ENCODE data around the gene GRB10.
A peak's percentile ranks its signal among the peaks of the same experiment; 100 is the strongest.
"Not testable (repeated sequence)": the region's sequence is repeated elsewhere in the genome, so short reads cannot be mapped to it uniquely, and the experiment has no call there.

Gene GRB10

GRCh38 chr7:50596484-50596883 is 186.2 kb downstream of the GRB10 start:
- DNase-seq: no peak

GRCh38 chr7:50595491-50596102 is 187.1 kb downstream of the GRB10 start:
- peak; percentile 61 for DNase-seq

- DNase-seq: no peak
These were observed 187.8 kb downstream of the GRB10 start for GRCh38 chr7:50594734-50595485.

- DNase-seq: no peak
These were observed 188.6 kb downstream of the GRB10 start for GRCh38 chr7:50594136-50594535.

GRCh38 chr7:50592940-50593339 is 189.8 kb downstream of the GRB10 start:
- DNase-seq: no peak

- DNase-seq: peak; percentile 63
These were observed 190.9 kb downstream of the GRB10 start for GRCh38 chr7:50591480-50592438.

- DNase-seq: no peak
These were observed 191.6 kb downstream of the GRB10 start for GRCh38 chr7:50591098-50591479.

- DNase-seq: no peak
These were observed 192.2 kb downstream of the GRB10 start for GRCh38 chr7:50590535-50590934.

GRCh38 chr7:50589364-50589763 is 193.3 kb downstream of the GRB10 start:
- no peak for DNase-seq

- no peak for DNase-seq
These were observed 193.8 kb downstream of the GRB10 start for GRCh38 chr7:50588937-50589336.

- no peak for DNase-seq
These were observed 195.0 kb downstream of the GRB10 start for GRCh38 chr7:50587737-50588136.

GRCh38 chr7:50584793-50585408 is 197.8 kb downstream of the GRB10 start:
- DNase-seq: no peak

GRCh38 chr7:50584386-50584785 is 198.3 kb downstream of the GRB10 start:
- DNase-seq: peak; percentile 47

GRCh38 chr7:50583295-50583694 is 199.4 kb downstream of the GRB10 start:
- not testable (repeated sequence) for DNase-seq

GRCh38 chr7:50582271-50582670 is 200.4 kb downstream of the GRB10 start:
- DNase-seq: not testable (repeated sequence)

GRCh38 chr7:50580666-50581065 is 202.0 kb downstream of the GRB10 start:
- not testable (repeated sequence) for DNase-seq

GRCh38 chr7:50580057-50580456 is 202.6 kb downstream of the GRB10 start:
- no peak for DNase-seq

GRCh38 chr7:50578105-50578504 is 204.6 kb downstream of the GRB10 start:
- DNase-seq: not testable (repeated sequence)

- DNase-seq: no peak
These were observed 205.1 kb downstream of the GRB10 start for GRCh38 chr7:50577569-50577968.

- not testable (repeated sequence) for DNase-seq
These were observed 206.3 kb downstream of the GRB10 start for GRCh38 chr7:50576388-50576787.

GRCh38 chr7:50567715-50568261 is 214.9 kb downstream of the GRB10 start:
- no peak for DNase-seq

GRCh38 chr7:50565977-50566376 is 216.7 kb downstream of the GRB10 start:
- DNase-seq: no peak

GRCh38 chr7:50565559-50565916 is 217.2 kb downstream of the GRB10 start:
- DNase-seq: no peak
